K562 (cell line): ENCODE measurements around the gene FGF12. TPM values are rescaled to one million over a fixed set of nuclear protein-coding genes. Genes with fewer than 3 reads are reported as not detected.

Source experiments
- ATAC-seq: fragments of 200-7000 bp; cut with Tn5 transposase; 3 replicates; pipeline ENCODE4 v1.9.1; 2020; ENCODE audit warnings: moderate library complexity
- BruUV-seq: library from RNA; stranded (reverse); fragments of 400-500 nt; replicated peaks from 2 replicates; lab custom pipeline; 2021; lab: Mats Ljungman, UMichigan
- CTCF ChIA-PET: fragments of 300-600 bp; formaldehyde crosslinking; extraction: SDS; loops from one replicate; lab custom pipeline; 2021; ENCODE audit warnings: low intra/inter-chr PET ratio; lab: Yijun Ruan, JAX
- POLR2A ChIA-PET: fragments of 300-600, 350-650 bp; sonication (Branson Sonifier 250); formaldehyde crosslinking; extraction: SDS; loops from one replicate; lab custom pipeline; 2021; ENCODE audit warnings: antibody characterized with exemption, inconsistent platforms; lab: Yijun Ruan, JAX
- DNase-seq, 4 experiments: peaks; one replicate each; pipeline versions ENCODE4 v3.0.0 to v3.0.0-alpha.2; 2011 to 2018; ENCODE audit warnings: low spot score in 3 of 4, mixed read lengths in 3 of 4; ENCODE audit errors: extremely low read depth in 1 of 4
- FAIRE-seq: peaks from 2 replicates; lab custom pipeline; 2011; peaks lifted over from hg19 to GRCh38; lab: Jason Lieb, UNC
- H2AFZ ChIP-seq: 2 replicates; pipeline ENCODE4 v1.6.0; 2011; ENCODE audit warnings: low read depth, low read length, control low read depth, inconsistent platforms
- H3K27ac ChIP-seq: fragments of 200-600 bp; 3 replicates; pipeline ENCODE4 v1.8.0; 2011; ENCODE audit warnings: low read depth, mild to moderate bottlenecking, control low read depth, inconsistent platforms, low read length, moderate library complexity, mixed read lengths; ENCODE audit errors: extremely low read depth
- H3K27me3 ChIP-seq, 2 experiments: fragments of 300-600 bp in 1 of 2; 2 replicates in 1 of 2; 3 replicates in 1 of 2; pipeline versions ENCODE4 v1.6.0 to v1.8.0; 2011; ENCODE audit warnings: inconsistent platforms in 2 of 2, low read length in 2 of 2, mild to moderate bottlenecking in 1 of 2, mixed read lengths in 1 of 2, moderate library complexity in 1 of 2; ENCODE audit not compliant: control insufficient read depth in 2 of 2, insufficient read depth in 2 of 2
- H3K36me3 ChIP-seq: fragments of 300-600 bp; 3 replicates; pipeline ENCODE4 v1.8.0; 2011; ENCODE audit warnings: mild to moderate bottlenecking, low read length, inconsistent platforms; ENCODE audit not compliant: control insufficient read depth, insufficient read depth
- H3K4me1 ChIP-seq, 2 experiments: fragments of 200-600 bp in 1 of 2; replicated peaks in 1 of 2; 2 replicates in 1 of 2; 3 replicates in 1 of 2; pipeline versions ENCODE4 v1.5.1 to v1.8.0; 2011; ENCODE audit warnings: inconsistent platforms in 2 of 2, low read length in 2 of 2, mild to moderate bottlenecking in 1 of 2, mixed read lengths in 1 of 2, moderate library complexity in 1 of 2; ENCODE audit not compliant: control insufficient read depth in 2 of 2, insufficient read depth in 2 of 2
- H3K4me2 ChIP-seq: 2 replicates; pipeline ENCODE4 v1.6.1; 2011; ENCODE audit warnings: low read length, control low read depth, inconsistent platforms, mixed read lengths; ENCODE audit not compliant: insufficient read depth
- H3K4me3 ChIP-seq: fragments of 200-600 bp; sonication (generic), shearing (Covaris generic); 2 replicates; pipeline ENCODE4 v1.5.1; 2016; ENCODE audit warnings: control low read depth, inconsistent platforms
- H3K79me2 ChIP-seq: fragments of 200-600 bp; 3 replicates; pipeline ENCODE4 v1.8.0; 2011; ENCODE audit warnings: low read length, inconsistent platforms; ENCODE audit not compliant: control insufficient read depth, insufficient read depth
- H3K9ac ChIP-seq, 2 experiments: 2 replicates each; pipeline versions ENCODE4 v1.6.0 to v1.6.1; 2011; ENCODE audit warnings: low read depth in 2 of 2, low read length in 2 of 2, control low read depth in 1 of 2, inconsistent platforms in 1 of 2, mild to moderate bottlenecking in 1 of 2, mixed read lengths in 1 of 2; ENCODE audit not compliant: insufficient read depth in 1 of 2
- H3K9me1 ChIP-seq: one replicate; pipeline ENCODE4 v1.6.0; 2011; ENCODE audit warnings: inconsistent platforms, mild to moderate bottlenecking, low read length, moderate library complexity; ENCODE audit not compliant: control insufficient read depth, insufficient read depth
- H3K9me3 ChIP-seq: replicated peaks from 2 replicates; pipeline ENCODE4 v1.5.1; 2011; ENCODE audit warnings: low read depth, low read length, inconsistent platforms; ENCODE audit not compliant: control insufficient read depth, insufficient read depth
- H4K20me1 ChIP-seq: replicated peaks from 2 replicates; pipeline ENCODE4 v1.6.1; 2011; ENCODE audit warnings: low read length, inconsistent platforms, mixed read lengths; ENCODE audit not compliant: control insufficient read depth, insufficient read depth
- DDX20 ChIP-seq: fragments of 450-650 bp; IDR thresholded peaks from 2 replicates; pipeline ENCODE4 v1.6.1; 2016; ENCODE audit warnings: missing genetic modification characterization, low read depth, mild to moderate bottlenecking, missing compliant biosample characterization, moderate library complexity
- DNMT1 ChIP-seq: fragments of 450-650 bp; IDR thresholded peaks from 2 replicates; pipeline ENCODE4 v1.6.1; 2016; ENCODE audit warnings: antibody characterized with exemption, mild to moderate bottlenecking
- EGR1 ChIP-seq: fragments of 450-650 bp; conservative IDR thresholded peaks from 2 replicates; pipeline ENCODE4 v1.6.1; 2017; ENCODE audit warnings: mild to moderate bottlenecking
- KLF6 ChIP-seq: fragments of 250-450 bp; sonication (Bioruptor Pico); IDR thresholded peaks from 2 replicates; pipeline ENCODE4 v1.4.0; 2020; ENCODE audit warnings: mild to moderate bottlenecking, moderate library complexity, borderline replicate concordance
- MECOM ChIP-seq: fragments of 250-450 bp; sonication (Bioruptor Pico); IDR thresholded peaks from 2 replicates; pipeline ENCODE4 v1.8.0; 2022; ENCODE audit warnings: inconsistent platforms
- PHB2 ChIP-seq: fragments of 450-650 bp; IDR thresholded peaks from 2 replicates; pipeline ENCODE4 v1.6.1; 2017; ENCODE audit warnings: low read depth
- RHOXF2B ChIP-seq: fragments of 250-450 bp; sonication (Bioruptor Pico); conservative IDR thresholded peaks from 2 replicates; pipeline ENCODE4 v1.5.1; 2021
- STAG1 ChIP-seq: sonication (generic); formaldehyde crosslinking; IDR thresholded peaks from 2 replicates; pipeline ENCODE4 v1.5.0; 2020; ENCODE audit warnings: missing genetic modification reagents, borderline replicate concordance
- TCFL5 ChIP-seq: fragments of 250-450 bp; sonication (Bioruptor Pico); conservative IDR thresholded peaks from 2 replicates; pipeline ENCODE4 v1.6.1; 2021; ENCODE audit warnings: mild to moderate bottlenecking, moderate library complexity, matching md5 sums
- ZBTB49 ChIP-seq: sonication (generic); formaldehyde crosslinking; IDR thresholded peaks from 2 replicates; pipeline ENCODE4 v1.8.0; 2022; ENCODE audit warnings: missing genetic modification reagents, mild to moderate bottlenecking, borderline replicate concordance
- ZFP30 ChIP-seq: fragments of 250-450 bp; sonication (Bioruptor Pico); IDR thresholded peaks from 2 replicates; pipeline ENCODE4 v1.8.0; 2022; ENCODE audit warnings: moderate library complexity, mild to moderate bottlenecking, inconsistent platforms, borderline replicate concordance
- ZNF274 ChIP-seq: IDR thresholded peaks from 2 replicates; pipeline ENCODE4 v1.6.1; 2011; ENCODE audit warnings: low read depth, mild to moderate bottlenecking, low read length, moderate library complexity, borderline replicate concordance
- ZNF347 ChIP-seq: fragments of 450-650 bp; formaldehyde crosslinking; IDR thresholded peaks from 2 replicates; pipeline ENCODE4 v1.4.0; 2020; ENCODE audit warnings: low read depth, mild to moderate bottlenecking, moderate library complexity
- WGBS: fragments of 100-300 bp; shearing (Covaris generic); methylation state at CpG from one replicate; pipeline ENCODE4 v1.1.6; 2016; ENCODE audit warnings: low coverage, mixed read lengths; ENCODE audit not compliant: insufficient coverage; ENCODE audit errors: missing lambda C conversion rate; 5-methylcytosine and 5-hydroxymethylcytosine counted together
- in situ Hi-C: fragments of 300-500 bp; cut with MboI; formaldehyde crosslinking; loops from 4 replicates; pipeline ENCODE4 v1.15.0; 2018; ENCODE audit warnings: inconsistent platforms, mixed read lengths
- intact Hi-C: fragments of 100-400 bp; cut with micrococcal nuclease; formaldehyde crosslinking; loops from 2 replicates; pipeline ENCODE4 v1.14.2; 2022
- polyA plus RNA-seq, 8 experiments: library from polyadenylated mRNA; depleted of rRNA in 4 of 8; stranded (reverse) in 5 of 8; unstranded in 3 of 8; fragments of >200 nt; fragmentation: Nextera tagmentation in 2 of 8; fragmentation: Illumina TruSeq in 1 of 8; extraction: Ambion mirVana in 2 of 8; extraction: Trizol in 1 of 8; gene quantifications; 2 replicates each; pipeline versions ENCODE4 v1.2.1 to v1.2.3, GENCODE V29; 2011 to 2014; ENCODE audit warnings: inconsistent platforms in 1 of 8, missing spikeins in 1 of 8
- total RNA-seq, 7 experiments: library from RNA; depleted of rRNA in 6 of 7; stranded (reverse); fragments of >200 nt in 6 of 7; fragmentation: Illumina TruSeq in 2 of 7; extraction: Trizol in 2 of 7; gene quantifications; 2 replicates each; pipeline versions ENCODE4 v1.2.1 to v1.2.3, GENCODE V29; 2011 to 2021; ENCODE audit warnings: low replicate concordance in 1 of 7
- TF ChIP-seq, protein P1 (sequence below): fragments of 200-800 bp; sonication (Bioruptor generic); IDR thresholded peaks from 2 replicates; pipeline ENCODE4 v1.6.1; 2017; ENCODE audit warnings: missing genetic modification characterization, missing compliant biosample characterization

The FGF12 gene
- total and polyA plus RNA-seq, 9 of the 15 experiments (the other 6 are each of a cell fraction or from before 2014, with no cell fraction given), result not detected

GRCh38 chr3:192645437-192645836 is 81.9 kb downstream of the FGF12 start:
- ChIA-PET CTCF (no interaction called here), POLR2A (no interaction called here)
- Histone ChIP-seq H3K27me3 (no peaks in the 10 kb centered on the region), H3K36me3 (no peaks in the 10 kb centered on the region), H3K4me3 (no peak overlapping the region), H3K9me3 (no peaks in the 10 kb centered on the region), H4K20me1 (no peaks in the 10 kb centered on the region), H3K79me2 (no peaks in the 10 kb centered on the region), H3K27ac (no peak overlapping the region), H3K9me1 (no peaks in the 10 kb centered on the region), H3K9ac (no peak overlapping the region), H2AFZ (no peak overlapping the region), H3K4me2 (no peak overlapping the region), H3K4me1 (no peaks in the 10 kb centered on the region)
- FAIRE-seq, result no peak
- WGBS, result 0% methylated on average over 1 of the region's 1 CpG
- in situ Hi-C loops (no loop called here), intact Hi-C loops (no loop called here)
- no peak for DNase-seq
- no TSS peak for BruUV-seq
- ATAC-seq, result no peak
- TF ChIP-seq STAG1 (CRISPR knock-in tag), result no peak
- no peak for TF ChIP-seq EGR1
- TF ChIP-seq RHOXF2B (CRISPR knock-in tag), result no peak

DNA sequence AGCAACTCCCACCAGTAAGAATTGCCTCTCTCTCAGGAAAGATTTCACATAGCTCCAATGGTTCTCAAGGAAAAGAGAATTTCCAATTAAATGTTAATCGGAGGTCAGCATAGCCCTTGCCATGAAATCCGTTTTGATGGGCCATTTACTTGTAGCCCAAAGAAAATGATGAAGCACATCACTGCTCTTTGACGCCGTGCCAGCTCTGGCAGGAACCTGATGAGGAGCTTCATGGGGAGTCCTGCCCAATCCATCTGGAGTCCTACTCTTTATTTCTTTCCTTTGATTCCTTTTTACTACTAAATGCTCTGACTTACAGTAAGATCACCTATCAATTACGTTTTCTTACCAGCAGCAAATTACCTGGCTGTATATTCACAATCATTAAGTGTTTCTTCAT is 84.7 kb downstream of the FGF12 start:
- H3K9ac ChIP-seq, result no peak overlapping the region
- H4K20me1 ChIP-seq, result no peaks in the 10 kb centered on the region
- no peak for ATAC-seq
- intact Hi-C loops (no loop called here), in situ Hi-C loops (no loop called here)
- no peaks in the 10 kb centered on the region; the same call in 1 of the 2 replicates for H3K9me3 ChIP-seq
- DNase-seq, result no peak
- no TSS peak for BruUV-seq
- H3K79me2 ChIP-seq, result no peaks in the 10 kb centered on the region
- H3K27ac ChIP-seq, result no peak overlapping the region
- WGBS, result 0% methylated on average over 2 of the region's 5 CpGs
- ChIA-PET CTCF (no interaction called here), POLR2A (no interaction called here)
- H3K27me3 ChIP-seq, result no peaks in the 10 kb centered on the region
- H3K4me1 ChIP-seq, result no peaks in the 10 kb centered on the region
- H2AFZ ChIP-seq, result no peak overlapping the region
- no peaks in the 10 kb centered on the region for H3K36me3 ChIP-seq
- no peak for FAIRE-seq
- no peak overlapping the region for H3K4me2 ChIP-seq
- no peaks in the 10 kb centered on the region for H3K9me1 ChIP-seq
- H3K4me3 ChIP-seq, result no peak overlapping the region
- no peak for TF ChIP-seq DNMT1
- no peak for TF ChIP-seq ZFP30 (CRISPR knock-in tag)
- no peak for TF ChIP-seq DDX20 (tag)
- no peak for TF ChIP-seq KLF6
- TF ChIP-seq, protein P1, sequence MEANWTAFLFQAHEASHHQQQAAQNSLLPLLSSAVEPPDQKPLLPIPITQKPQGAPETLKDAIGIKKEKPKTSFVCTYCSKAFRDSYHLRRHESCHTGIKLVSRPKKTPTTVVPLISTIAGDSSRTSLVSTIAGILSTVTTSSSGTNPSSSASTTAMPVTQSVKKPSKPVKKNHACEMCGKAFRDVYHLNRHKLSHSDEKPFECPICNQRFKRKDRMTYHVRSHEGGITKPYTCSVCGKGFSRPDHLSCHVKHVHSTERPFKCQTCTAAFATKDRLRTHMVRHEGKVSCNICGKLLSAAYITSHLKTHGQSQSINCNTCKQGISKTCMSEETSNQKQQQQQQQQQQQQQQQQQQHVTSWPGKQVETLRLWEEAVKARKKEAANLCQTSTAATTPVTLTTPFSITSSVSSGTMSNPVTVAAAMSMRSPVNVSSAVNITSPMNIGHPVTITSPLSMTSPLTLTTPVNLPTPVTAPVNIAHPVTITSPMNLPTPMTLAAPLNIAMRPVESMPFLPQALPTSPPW (CRISPR knock-in tag), result no peak
- no peak for TF ChIP-seq TCFL5 (CRISPR knock-in tag)
- no peak for TF ChIP-seq MECOM (CRISPR knock-in tag)
- TF ChIP-seq ZBTB49 (CRISPR knock-in tag), result no peak
- TF ChIP-seq PHB2, result no peak
- no peak for TF ChIP-seq ZNF274
- TF ChIP-seq ZNF347 (CRISPR knock-in tag), result no peak
